GM12874 (cell line): ENCODE results near the gene RPS24.

Source experiments
- CTCF ChIP-seq: IDR thresholded peaks from 2 replicates; pipeline ENCODE4 v1.5.1; 2011; ENCODE audit warnings: low read depth, mild to moderate bottlenecking, control low read depth, low read length, moderate library complexity; ENCODE audit not compliant: insufficient read depth

Gene RPS24

GRCh38 chr10:78029269-78030226, 4.1 kb upstream of the RPS24 start, which contains the start of gene POLR3A:
TSS of gene POLR3A (minus strand) at chr10:78029515. CDS start at chr10:78029407, 108 bp downstream.
- TF ChIP-seq CTCF, result peak; percentile 47

GRCh38 chr10:78033387-78033636, 351 bp upstream of the RPS24 start:
- TF ChIP-seq CTCF, result no peak

GRCh38 chr10:78035025-78035424, 1.4 kb downstream of the RPS24 start:
- TF ChIP-seq CTCF, result no peak

- TF ChIP-seq CTCF, result no peak
These were observed 1.8 kb downstream of the RPS24 start for GRCh38 chr10:78035437-78035836.

- TF ChIP-seq CTCF, result no peak
These were observed 2.4 kb downstream of the RPS24 start for GRCh38 chr10:78035933-78036583.

- TF ChIP-seq CTCF, result no peak
These were observed 4.4 kb downstream of the RPS24 start for GRCh38 chr10:78038105-78038504.

GRCh38 chr10:78038791-78039547, 5.3 kb downstream of the RPS24 start:
- no peak for TF ChIP-seq CTCF
